Measurements from ENCODE around the gene LIMS2.

The LIMS2 gene

GRCh38 chr2:127674241-127675209 lies 805 bp downstream of the LIMS2 start:
- peak; percentile 25 for DNase-seq

- DNase-seq: no peak
Observed at GRCh38 chr2:127673291-127674069, 1.9 kb downstream of the LIMS2 start.

- DNase-seq: no peak
Observed at GRCh38 chr2:127672341-127673224, 2.7 kb downstream of the LIMS2 start.

GRCh38 chr2:127671557-127672302 lies 3.6 kb downstream of the LIMS2 start:
- DNase-seq: no peak

GRCh38 chr2:127670957-127671290 lies 4.4 kb downstream of the LIMS2 start:
- no peak for DNase-seq

GRCh38 chr2:127670055-127670956 lies 5.0 kb downstream of the LIMS2 start:
- no peak for DNase-seq

GRCh38 chr2:127669056-127669455 lies 6.3 kb downstream of the LIMS2 start:
- no peak for DNase-seq

- no peak for DNase-seq
Observed at GRCh38 chr2:127665267-127665893, 9.9 kb downstream of the LIMS2 start.

GRCh38 chr2:127664895-127665225 lies 10.5 kb downstream of the LIMS2 start:
- DNase-seq: no peak

GRCh38 chr2:127664065-127664894 lies 11.1 kb downstream of the LIMS2 start:
- DNase-seq: no peak

- DNase-seq: no peak
Observed at GRCh38 chr2:127663566-127664064, 11.7 kb downstream of the LIMS2 start.

GRCh38 chr2:127662937-127663565 lies 12.3 kb downstream of the LIMS2 start:
- DNase-seq: no peak

GRCh38 chr2:127661949-127662510 lies 13.3 kb downstream of the LIMS2 start:
- no peak for DNase-seq

GRCh38 chr2:127661072-127661649 lies 14.2 kb downstream of the LIMS2 start:
- DNase-seq: no peak

GRCh38 chr2:127660291-127660578 lies 15.1 kb downstream of the LIMS2 start:
- DNase-seq: no peak

- no peak for DNase-seq
Observed at GRCh38 chr2:127659408-127660290, 15.7 kb downstream of the LIMS2 start.

- DNase-seq: no peak
Observed at GRCh38 chr2:127658641-127659407, 16.5 kb downstream of the LIMS2 start.
